ENCODE measurements around the gene MARF1.
A peak's percentile ranks its signal among the peaks of the same experiment; 100 is the strongest.
"Not testable (repeated sequence)": the region's sequence is repeated elsewhere in the genome, so short reads cannot be mapped to it uniquely, and the experiment has no call there.

The MARF1 gene, protein sequence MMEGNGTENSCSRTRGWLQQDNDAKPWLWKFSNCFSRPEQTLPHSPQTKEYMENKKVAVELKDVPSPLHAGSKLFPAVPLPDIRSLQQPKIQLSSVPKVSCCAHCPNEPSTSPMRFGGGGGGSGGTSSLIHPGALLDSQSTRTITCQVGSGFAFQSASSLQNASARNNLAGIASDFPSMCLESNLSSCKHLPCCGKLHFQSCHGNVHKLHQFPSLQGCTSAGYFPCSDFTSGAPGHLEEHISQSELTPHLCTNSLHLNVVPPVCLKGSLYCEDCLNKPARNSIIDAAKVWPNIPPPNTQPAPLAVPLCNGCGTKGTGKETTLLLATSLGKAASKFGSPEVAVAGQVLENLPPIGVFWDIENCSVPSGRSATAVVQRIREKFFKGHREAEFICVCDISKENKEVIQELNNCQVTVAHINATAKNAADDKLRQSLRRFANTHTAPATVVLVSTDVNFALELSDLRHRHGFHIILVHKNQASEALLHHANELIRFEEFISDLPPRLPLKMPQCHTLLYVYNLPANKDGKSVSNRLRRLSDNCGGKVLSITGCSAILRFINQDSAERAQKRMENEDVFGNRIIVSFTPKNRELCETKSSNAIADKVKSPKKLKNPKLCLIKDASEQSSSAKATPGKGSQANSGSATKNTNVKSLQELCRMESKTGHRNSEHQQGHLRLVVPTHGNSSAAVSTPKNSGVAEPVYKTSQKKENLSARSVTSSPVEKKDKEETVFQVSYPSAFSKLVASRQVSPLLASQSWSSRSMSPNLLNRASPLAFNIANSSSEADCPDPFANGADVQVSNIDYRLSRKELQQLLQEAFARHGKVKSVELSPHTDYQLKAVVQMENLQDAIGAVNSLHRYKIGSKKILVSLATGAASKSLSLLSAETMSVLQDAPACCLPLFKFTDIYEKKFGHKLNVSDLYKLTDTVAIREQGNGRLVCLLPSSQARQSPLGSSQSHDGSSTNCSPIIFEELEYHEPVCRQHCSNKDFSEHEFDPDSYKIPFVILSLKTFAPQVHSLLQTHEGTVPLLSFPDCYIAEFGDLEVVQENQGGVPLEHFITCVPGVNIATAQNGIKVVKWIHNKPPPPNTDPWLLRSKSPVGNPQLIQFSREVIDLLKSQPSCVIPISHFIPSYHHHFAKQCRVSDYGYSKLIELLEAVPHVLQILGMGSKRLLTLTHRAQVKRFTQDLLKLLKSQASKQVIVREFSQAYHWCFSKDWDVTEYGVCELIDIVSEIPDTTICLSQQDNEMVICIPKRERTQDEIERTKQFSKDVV (N-terminal part only)

DNA sequence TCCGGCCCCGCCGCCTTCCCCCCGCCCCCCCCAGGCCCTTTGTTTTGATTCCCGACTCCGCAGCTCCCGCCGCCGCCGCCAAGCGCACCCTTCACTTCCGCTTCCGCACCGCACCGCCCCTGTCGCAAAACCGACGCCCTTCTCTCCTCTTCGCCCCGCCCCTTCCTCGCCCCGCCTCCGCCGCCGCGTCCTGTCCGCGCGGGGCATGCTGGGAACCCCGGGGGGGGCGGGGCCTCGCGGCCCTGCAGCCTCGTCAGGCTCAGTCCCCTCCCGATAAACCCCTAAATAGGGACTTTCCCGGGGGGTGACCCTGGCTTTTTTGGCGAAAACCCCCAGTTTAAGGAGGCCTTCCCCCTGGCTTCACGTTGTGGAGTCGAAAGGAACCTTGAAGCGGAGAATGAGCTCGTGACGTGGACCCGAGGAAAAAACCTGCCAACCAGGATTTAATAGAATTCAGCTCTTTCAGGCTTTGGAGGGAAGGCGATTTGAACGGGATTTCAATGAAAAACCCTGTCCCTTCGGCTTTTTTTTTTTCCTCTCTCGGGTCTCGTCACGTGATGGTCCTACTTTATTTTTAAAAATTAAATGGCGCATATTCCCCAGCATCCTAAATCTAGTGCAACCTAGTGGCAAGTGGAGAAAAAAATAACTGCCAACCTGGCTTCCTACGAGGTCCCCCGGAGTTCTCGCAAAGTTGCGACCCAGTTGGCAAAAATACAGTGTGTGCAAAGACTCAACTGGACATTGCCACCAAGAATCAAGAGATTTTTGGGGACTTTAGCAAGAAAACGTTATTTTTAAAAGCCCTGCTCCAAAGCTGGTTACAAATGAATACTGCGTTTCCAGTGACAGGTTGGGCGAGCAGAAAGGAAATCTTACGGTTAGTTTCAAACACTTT is at the start of gene MARF1:
Gene MARF1, minus strand, starts transcription at position 107 of the 898 bp plus-strand sequence. CDS start 3,921 bp downstream, outside the sequence.
- DNase-seq, result peak; percentile 99

GRCh38 chr16:15692508-15692907 is 49.6 kb upstream of the MARF1 start:
- DNase-seq, result not testable (repeated sequence)

DNA sequence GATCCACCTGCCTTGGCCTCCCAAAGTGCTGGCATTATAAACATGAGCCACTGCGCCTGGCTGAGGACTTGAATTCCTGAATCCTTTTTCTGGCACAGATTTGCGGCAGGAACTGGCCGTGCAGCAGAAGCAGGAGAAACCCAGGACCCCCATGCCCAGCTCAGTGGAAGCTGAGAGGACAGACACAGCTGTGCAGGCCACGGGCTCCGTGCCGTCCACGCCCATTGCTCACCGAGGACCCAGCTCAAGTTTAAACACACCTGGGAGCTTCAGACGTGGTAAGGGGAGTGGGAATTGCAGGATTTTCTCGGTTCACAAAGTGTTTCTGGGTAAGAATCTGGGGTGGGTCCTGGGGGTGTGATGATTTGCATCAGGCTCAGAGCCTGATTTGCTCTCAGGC is 48.1 kb upstream of the MARF1 start:
- DNase-seq, result no peak

DNA sequence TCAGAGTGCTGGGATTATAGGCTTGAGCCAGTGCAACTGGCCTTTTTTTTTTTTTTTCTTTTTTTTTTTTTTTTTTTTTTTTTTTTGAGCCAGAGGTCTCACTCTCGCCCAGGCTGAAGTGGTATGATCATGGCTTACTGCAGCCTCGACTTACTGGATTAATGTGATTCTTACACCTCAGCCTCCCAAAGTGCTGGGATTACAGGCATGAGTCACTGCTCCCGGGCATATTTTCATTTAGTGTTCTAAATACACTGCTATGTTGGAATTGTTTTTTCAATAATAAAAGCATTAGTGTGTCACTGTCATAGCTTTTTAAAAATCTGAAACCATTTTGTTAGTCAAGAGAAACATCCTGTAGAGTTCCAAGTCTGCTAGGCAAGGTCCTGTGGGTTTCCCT is 47.3 kb upstream of the MARF1 start:
- DNase-seq, result no peak

DNA sequence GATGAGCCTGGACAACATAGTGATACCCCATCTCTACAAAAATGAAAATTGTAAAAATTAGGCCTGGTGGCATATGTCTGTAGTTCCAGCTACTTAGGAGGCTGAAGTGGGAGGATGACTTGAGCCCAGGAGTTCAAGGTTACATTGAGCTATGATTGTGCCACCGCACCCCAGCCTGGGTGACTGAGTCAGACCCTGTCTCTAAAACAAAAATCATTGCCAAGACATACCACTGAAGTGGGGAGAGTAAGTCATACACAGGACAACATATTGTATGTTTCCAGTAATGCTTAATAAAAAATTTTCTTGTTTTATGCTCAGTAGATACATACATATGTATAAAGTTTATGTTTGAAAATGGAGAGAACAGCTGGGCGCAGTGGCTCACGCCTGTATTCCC is 46.3 kb upstream of the MARF1 start:
- DNase-seq, result no peak

GRCh38 chr16:15686287-15686686 is 43.3 kb upstream of the MARF1 start:
- no peak for DNase-seq

- no peak for DNase-seq
Measured at GRCh38 chr16:15682105-15682570, 39.2 kb upstream of the MARF1 start.

GRCh38 chr16:15677447-15677846 is 34.5 kb upstream of the MARF1 start:
- DNase-seq, result no peak

DNA sequence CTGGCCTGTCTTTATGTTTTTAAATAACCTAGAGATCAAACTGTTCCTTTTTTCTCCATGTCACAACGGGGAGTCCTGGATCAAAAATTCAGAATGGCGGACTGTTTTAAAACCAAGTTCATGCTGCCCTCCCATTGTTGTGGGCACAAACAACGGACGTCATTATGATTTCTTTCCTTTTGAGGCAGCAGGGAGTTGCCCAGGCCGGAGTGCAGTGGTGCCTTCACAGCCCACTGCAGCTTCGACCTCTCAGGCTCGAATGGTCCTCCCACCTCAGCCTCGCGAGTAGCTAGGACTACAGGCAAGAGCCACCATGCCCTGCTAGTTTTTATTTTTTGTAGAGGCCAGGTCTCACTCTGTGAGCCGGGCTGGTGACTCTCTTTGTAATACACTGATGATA is 33.6 kb upstream of the MARF1 start:
- no peak for DNase-seq

DNA sequence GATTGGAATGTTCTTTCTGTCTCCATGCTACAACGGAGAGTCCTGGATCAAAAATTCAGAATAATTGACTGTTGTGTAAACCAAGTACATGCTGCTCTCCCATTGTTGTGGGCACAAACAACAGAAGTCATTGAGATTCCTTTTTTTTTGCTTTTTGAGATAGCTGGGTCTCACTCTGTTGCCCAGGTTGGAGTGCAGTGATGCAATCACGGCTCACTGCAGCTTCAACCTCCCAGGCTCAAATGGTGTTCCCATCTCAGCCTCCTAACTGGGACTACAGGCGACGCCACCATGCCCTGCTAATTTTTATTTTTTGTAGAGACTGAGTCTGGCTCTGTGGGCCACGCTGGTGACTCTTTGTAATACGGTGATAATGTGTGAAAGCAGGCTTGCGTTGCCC is 31.6 kb upstream of the MARF1 start:
- DNase-seq, result no peak

DNA sequence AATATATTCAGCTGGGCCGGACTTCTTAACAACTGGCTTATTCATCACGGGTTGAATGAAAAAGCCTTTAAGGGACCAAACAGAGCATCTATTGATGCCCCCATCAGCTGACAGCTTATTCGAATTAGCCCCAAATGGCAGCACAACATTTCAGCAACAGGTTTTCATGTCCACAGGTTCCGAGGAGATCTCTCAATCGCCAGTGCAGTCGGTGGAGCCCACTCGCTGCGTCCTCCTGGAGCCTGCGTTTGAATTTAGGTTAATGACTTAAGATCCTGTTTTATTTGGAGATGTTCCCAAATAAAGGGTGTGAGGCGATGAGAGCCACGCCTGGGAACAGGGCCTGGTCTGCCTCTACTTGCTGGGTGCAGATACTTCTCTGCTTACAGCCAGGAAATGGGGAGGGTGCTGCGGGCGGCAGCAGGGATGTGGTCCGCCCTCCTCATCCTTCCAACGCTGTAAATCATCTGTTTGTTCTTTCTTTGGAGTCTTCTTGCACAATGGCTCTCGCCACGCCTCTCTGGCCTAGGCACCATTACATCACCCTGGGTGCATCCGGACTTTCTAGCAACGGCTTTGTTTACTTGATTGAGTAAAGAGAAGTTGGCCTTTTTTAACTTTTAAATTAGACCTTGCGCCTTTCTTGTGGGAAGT is 29.7 kb upstream of the MARF1 start:
- DNase-seq, result peak; percentile 99

GRCh38 chr16:15672127-15672513 is 29.2 kb upstream of the MARF1 start:
- DNase-seq, result not testable (repeated sequence)

DNA sequence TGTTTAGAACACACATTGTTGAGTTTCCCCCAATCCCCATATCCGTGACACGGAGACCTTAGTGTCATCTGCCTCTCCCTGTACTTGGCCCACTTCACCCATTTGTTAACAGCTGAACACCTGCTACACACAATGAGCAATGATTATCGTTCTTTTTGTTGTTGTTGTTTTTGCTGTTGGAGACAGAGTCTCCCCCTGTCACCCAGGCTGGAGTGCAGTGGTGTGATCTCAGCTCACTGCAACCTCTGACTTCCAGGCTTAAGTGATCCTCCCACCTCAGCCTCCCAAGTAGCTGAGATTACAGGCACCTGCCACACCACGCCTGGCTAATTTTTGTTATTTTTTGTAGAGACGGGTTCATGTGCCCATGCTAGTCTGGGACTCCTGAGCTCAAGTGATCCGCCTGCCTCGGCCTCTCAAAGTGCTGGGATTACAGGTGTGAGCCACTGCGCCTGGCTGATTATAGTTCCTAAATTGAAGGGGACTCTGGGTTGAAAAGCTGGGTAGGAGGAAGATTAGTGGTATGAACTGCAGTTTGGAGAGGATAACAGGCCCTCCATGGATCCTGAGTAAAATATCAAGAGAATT is 28.7 kb upstream of the MARF1 start:
- peak; percentile 17 for DNase-seq

GRCh38 chr16:15667091-15667742 is 24.3 kb upstream of the MARF1 start:
- no peak for DNase-seq

DNA sequence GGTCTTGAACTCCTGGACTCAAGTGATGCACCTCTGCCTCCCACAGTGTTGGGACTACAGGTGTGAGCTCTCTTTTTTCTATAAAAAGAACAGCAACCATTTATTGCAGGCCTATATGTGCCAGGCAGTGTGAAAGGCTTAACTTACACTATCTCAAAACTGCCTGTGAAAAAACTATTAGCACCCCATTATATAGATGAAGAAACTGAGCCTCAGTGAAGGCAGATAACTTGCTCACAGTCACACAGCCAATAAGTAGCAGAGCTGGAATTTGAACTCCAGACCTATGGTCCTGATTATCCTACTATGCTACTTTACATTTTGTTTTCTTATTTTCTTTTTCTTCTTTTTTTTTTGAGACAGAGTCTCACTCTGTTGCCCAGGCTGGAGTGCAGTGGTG is 22.2 kb upstream of the MARF1 start:
- DNase-seq, result no peak

DNA sequence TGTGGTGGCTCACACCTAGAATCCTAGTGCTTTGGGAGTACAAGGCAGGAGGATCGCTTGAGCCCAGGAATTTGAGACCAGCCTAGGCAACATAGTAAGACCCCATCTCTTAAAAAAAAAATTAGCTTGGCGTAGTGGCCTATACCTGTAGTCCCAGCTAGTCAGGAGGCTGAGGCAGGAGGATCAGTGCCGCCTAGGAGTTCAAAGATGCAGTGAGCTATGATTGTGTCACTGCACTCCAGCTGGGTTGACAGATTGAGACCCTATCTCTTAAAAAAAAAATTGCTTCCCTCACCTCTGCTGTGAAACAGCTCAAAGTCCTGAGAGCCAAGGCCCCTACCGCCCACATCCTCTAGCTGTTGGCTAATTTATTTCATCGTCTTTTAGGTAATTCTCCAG is 17.2 kb upstream of the MARF1 start:
- DNase-seq, result no peak

GRCh38 chr16:15658556-15658955 is 15.6 kb upstream of the MARF1 start:
- DNase-seq, result no peak

GRCh38 chr16:15658149-15658548 is 15.2 kb upstream of the MARF1 start:
- no peak for DNase-seq

GRCh38 chr16:15655561-15655960 is 12.6 kb upstream of the MARF1 start:
- DNase-seq, result not testable (repeated sequence)

DNA sequence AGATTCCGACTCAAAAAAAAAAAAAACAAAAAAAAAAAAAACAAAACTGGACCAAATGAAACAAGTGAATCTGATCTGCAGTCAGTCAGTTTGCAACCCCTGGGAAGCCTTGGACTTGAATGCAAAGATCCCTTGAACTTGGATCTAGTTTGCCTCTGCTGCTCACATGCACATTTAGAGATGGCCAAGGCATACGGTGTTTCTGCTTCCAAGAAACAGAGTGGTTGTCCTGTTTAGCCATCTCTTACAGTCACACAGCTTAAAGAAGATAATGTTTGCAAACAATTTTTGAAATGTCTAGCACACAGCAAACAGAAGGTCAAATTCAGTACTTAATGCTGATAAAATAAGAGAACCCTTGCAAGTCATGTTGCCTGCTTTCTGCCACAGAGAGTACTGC is 11.6 kb upstream of the MARF1 start:
- DNase-seq, result no peak

All from NCI-H510A (cell line).